Transverse colon (tissue), 4 donors: ENCODE measurements around the gene TTC16. TPM values are rescaled to one million over a fixed set of nuclear protein-coding genes. Genes with fewer than 3 reads are reported as not detected.

Experiments used
- DNase-seq: peaks from one replicate; pipeline ENCODE4 v3.0.0-alpha.2; 2019
- H3K27ac ChIP-seq, 4 donors: fragments of 200-600 bp; sonication (generic); 2 replicates each; pipeline ENCODE4 v1.5.1; 2016 to 2018; ENCODE audit warnings: inconsistent platforms in 4 of 4
- H3K27me3 ChIP-seq: fragments of 200-600 bp; sonication (generic); 2 replicates; pipeline ENCODE4 v1.5.1; 2017; ENCODE audit warnings: inconsistent platforms
- H3K36me3 ChIP-seq, 4 donors: fragments of 200-600 bp; sonication (generic); 2 replicates each; pipeline ENCODE4 v1.5.1; 2017 to 2019; ENCODE audit warnings: inconsistent platforms in 4 of 4
- H3K4me1 ChIP-seq, 4 donors: fragments of 200-600 bp; sonication (generic); 2 replicates each; pipeline ENCODE4 v1.5.1; 2017 to 2020; ENCODE audit warnings: inconsistent platforms in 4 of 4
- H3K4me3 ChIP-seq, 4 donors: fragments of 200-600 bp; sonication (generic); 1 replicate in 1 of 4; 2 replicates in 3 of 4; pipeline versions ENCODE4 v1.5.1 to v1.6.1; 2017 to 2019; ENCODE audit warnings: inconsistent platforms in 4 of 4
- H3K9me3 ChIP-seq, 2 donors: fragments of 200-600 bp; sonication (generic); 2 replicates each; pipeline ENCODE4 v1.5.1; 2017 to 2019; ENCODE audit warnings: inconsistent platforms in 2 of 2
- EP300 ChIP-seq: sonication (generic); formaldehyde crosslinking; IDR thresholded peaks from one replicate; pipeline ENCODE4 v1.6.1; 2017; ENCODE audit warnings: antibody characterized with exemption, low read depth
- POLR2A ChIP-seq: fragments of 450-650 bp; IDR thresholded peaks from one replicate; pipeline ENCODE4 v1.6.1; 2016; ENCODE audit warnings: antibody characterized with exemption, mild to moderate bottlenecking, moderate library complexity
- POLR2AphosphoS5 ChIP-seq, 3 donors: sonication (generic); formaldehyde crosslinking; IDR thresholded peaks; one replicate each; pipeline ENCODE4 v1.6.1; 2016; ENCODE audit warnings: antibody characterized with exemption in 3 of 3
- WGBS, 2 donors: methylation state at CpG; one replicate each; pipeline ENCODE4 v1.1.5; 2018; ENCODE audit warnings: low coverage in 1 of 2; 5-methylcytosine and 5-hydroxymethylcytosine counted together
- in situ Hi-C, 4 donors: fragments of 200-750 bp; cut with MboI; loops; one replicate each; pipeline versions ENCODE4 v1.15.0 to v1.15.1; 2017; ENCODE audit warnings: low sequenced_read_pairs in 3 of 4, low pct_ligation_motif_present in 1 of 4, low pct_unique_long_range_greater_than_20kb in 1 of 4
- intact Hi-C: fragments of 100-400 bp; cut with DNase I; formaldehyde crosslinking; loops from one replicate; pipeline ENCODE4 v1.15.1; 2023; ENCODE audit warnings: low total_unique reads
- total RNA-seq, 4 donors: library from RNA; depleted of rRNA; stranded (reverse); fragments of >200 nt; gene quantifications; one replicate each; pipeline ENCODE4 v1.1.0, GENCODE V29; 2016
- TF ChIP-seq, protein P1 (sequence below), 5 experiments: fragments of 200-600 bp in 3 of 5; fragments of 450-650 bp in 2 of 5; sonication (generic) in 3 of 5; IDR thresholded peaks; 1 replicate in 2 of 5; 2 replicates in 3 of 5; pipeline ENCODE4 v1.5.1; 2016 to 2017; ENCODE audit warnings: antibody characterized with exemption in 5 of 5, inconsistent platforms in 3 of 5, mild to moderate bottlenecking in 2 of 5, moderate library complexity in 1 of 5

The TTC16 gene
- total RNA-seq, 4 donors from 2014 or later, result not detected

GRCh38 chr9:127698985-127699670 is 16.8 kb upstream of the TTC16 start:
- peak overlapping the region in 2 of 4 donors; percentile 20 to 35 for H3K4me3 ChIP-seq
- H3K9me3 ChIP-seq, result no peaks in the 10 kb centered on the region
- intact Hi-C loops, result no loop called here

DNA sequence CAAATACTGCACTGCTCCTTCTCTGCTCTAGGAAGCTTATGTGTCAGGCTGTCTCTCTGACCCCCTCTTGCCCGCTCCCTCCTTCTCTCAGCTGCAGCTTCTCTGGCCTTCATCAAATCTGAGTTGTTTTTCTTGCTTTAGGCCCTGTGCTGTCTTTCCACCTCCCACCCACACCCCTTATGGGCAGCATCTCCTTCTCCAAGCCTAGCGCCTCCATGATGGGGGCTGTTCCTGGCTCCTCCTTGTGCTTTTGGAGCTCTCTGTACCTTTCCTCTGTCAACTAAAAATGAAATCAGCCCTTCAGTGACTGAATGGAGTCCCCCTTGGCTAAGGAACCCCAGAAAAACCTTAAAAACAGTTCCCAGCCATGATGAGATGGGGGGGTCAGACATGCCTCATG is 15.7 kb upstream of the TTC16 start:
- H3K27me3 ChIP-seq, result no peaks in the 10 kb centered on the region
- in situ Hi-C loops (no loop called here), intact Hi-C loops (no loop called here)
- no peaks in the 10 kb centered on the region for H3K36me3 ChIP-seq
- 80 to 96% methylated on average over 2 of the region's 2 CpGs for WGBS, 2 donors
- TF ChIP-seq POLR2A (no peak), POLR2AphosphoS5 (IDR thresholded peaks at IDR 0.05) (no peak), EP300 (no peak)
- TF ChIP-seq, protein P1, sequence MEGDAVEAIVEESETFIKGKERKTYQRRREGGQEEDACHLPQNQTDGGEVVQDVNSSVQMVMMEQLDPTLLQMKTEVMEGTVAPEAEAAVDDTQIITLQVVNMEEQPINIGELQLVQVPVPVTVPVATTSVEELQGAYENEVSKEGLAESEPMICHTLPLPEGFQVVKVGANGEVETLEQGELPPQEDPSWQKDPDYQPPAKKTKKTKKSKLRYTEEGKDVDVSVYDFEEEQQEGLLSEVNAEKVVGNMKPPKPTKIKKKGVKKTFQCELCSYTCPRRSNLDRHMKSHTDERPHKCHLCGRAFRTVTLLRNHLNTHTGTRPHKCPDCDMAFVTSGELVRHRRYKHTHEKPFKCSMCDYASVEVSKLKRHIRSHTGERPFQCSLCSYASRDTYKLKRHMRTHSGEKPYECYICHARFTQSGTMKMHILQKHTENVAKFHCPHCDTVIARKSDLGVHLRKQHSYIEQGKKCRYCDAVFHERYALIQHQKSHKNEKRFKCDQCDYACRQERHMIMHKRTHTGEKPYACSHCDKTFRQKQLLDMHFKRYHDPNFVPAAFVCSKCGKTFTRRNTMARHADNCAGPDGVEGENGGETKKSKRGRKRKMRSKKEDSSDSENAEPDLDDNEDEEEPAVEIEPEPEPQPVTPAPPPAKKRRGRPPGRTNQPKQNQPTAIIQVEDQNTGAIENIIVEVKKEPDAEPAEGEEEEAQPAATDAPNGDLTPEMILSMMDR (IDR thresholded peaks at IDR 0.05), result no peak
- peak overlapping the region in 2 of 4 donors; percentile 79 to 86 for H3K27ac ChIP-seq
- H3K4me3 ChIP-seq, result no peak overlapping the region
- peaks cover 0 to 13% (median 7%) of the 10 kb centered on the region in 4 donors for H3K4me1 ChIP-seq
- H3K9me3 ChIP-seq, result no peaks in the 10 kb centered on the region
- DNase-seq, result no peak

More at GRCh38 chr9:127698985-127699670, 16.8 kb upstream of the TTC16 start:
- H3K36me3 ChIP-seq, result no peaks in the 10 kb centered on the region
- 22 to 100% methylated on average over 2 to 41 of the region's 41 CpGs for WGBS, 2 donors
- TF ChIP-seq POLR2AphosphoS5 (IDR thresholded peaks at IDR 0.05) (peak; percentile 52 to 59 (median 59)), EP300 (no peak), POLR2A (peak; percentile 52)
- TF ChIP-seq, protein P1 (IDR thresholded peaks at IDR 0.05), result peak in 4 of 5 experiments; percentile 8 to 48 (median 28)
- H3K4me1 ChIP-seq, result peaks cover 0 to 13% (median 7%) of the 10 kb centered on the region in 4 donors
- no peaks in the 10 kb centered on the region for H3K27me3 ChIP-seq
- DNase-seq, result peak; percentile 95
- peak overlapping the region; percentile 68 to 86 (median 76) for H3K27ac ChIP-seq
- in situ Hi-C loops, result no loop called here

- Histone ChIP-seq H3K36me3 (no peaks in the 10 kb centered on the region), H3K27ac (no peak overlapping the region), H3K4me3 (no peak overlapping the region), H3K9me3 (no peaks in the 10 kb centered on the region), H3K27me3 (no peaks in the 10 kb centered on the region), H3K4me1 (peaks cover 0 to 13% (median 7%) of the 10 kb centered on the region in 4 donors)
- TF ChIP-seq, protein P1 (IDR thresholded peaks at IDR 0.05), result no peak
- no peak for TF ChIP-seq EP300
- no peak for TF ChIP-seq POLR2AphosphoS5 (IDR thresholded peaks at IDR 0.05)
- no peak for TF ChIP-seq POLR2A
- 73% methylated on average over 5 of the region's 5 CpGs; no CpG with 5 or more reads in 1 of the 2 donors for WGBS, 2 donors
- in situ Hi-C loops (no loop called here), intact Hi-C loops (no loop called here)
- no peak for DNase-seq
Measured at GRCh38 chr9:127700594-127701255, 15.2 kb upstream of the TTC16 start.

DNA sequence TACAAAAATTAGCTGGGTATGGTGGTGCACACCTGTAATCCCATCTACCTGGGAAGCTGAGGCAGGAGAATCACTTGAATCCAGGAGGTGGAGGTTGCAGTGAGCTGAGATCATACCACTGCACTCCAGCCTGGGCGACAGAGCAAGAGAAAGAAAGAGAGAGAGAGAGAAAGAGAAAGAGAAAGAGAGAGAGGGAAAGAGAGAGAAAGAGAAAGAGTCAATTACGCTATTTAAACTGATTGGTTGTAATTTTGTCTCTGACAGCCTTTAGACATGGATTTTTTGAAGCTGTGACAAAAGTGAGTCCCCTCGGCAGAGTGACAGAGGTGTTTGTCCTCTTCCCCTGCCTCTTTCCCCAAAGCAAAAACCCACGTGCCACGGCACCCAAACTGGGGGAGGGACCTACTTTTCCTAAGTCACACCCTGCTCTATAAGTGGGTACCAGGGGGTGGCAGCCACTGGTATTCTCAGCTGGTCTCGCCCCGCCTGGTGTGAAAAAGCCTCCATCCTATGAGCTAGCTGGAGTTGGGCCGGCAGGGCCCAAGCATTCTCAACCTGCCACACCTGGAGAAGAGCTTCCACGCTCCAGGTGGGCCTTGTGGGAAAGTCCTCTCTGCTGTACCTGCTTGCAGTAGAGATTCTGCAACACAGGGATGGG is 12.5 kb upstream of the TTC16 start:
- TF ChIP-seq EP300 (no peak), POLR2A (no peak), POLR2AphosphoS5 (IDR thresholded peaks at IDR 0.05) (no peak)
- TF ChIP-seq, protein P1 (IDR thresholded peaks at IDR 0.05), result no peak
- Histone ChIP-seq H3K27ac (no peak overlapping the region), H3K4me1 (peaks cover 0 to 19% (median 11%) of the 10 kb centered on the region in 4 donors), H3K36me3 (no peaks in the 10 kb centered on the region), H3K9me3 (no peaks in the 10 kb centered on the region), H3K27me3 (no peaks in the 10 kb centered on the region), H3K4me3 (no peak overlapping the region)
- intact Hi-C loops (no loop called here), in situ Hi-C loops (no loop called here)
- no peak for DNase-seq
- 73 to 80% methylated on average over 7 to 9 of the region's 9 CpGs for WGBS, 2 donors
